Body of pancreas (tissue), 4 donors: ENCODE measurements around the gene PPFIA4. TPM values are rescaled to one million over a fixed set of nuclear protein-coding genes. Genes with fewer than 3 reads are reported as not detected.

Source experiments
- ATAC-seq: fragments of 150-250 bp; one replicate; pipeline ENCODE4 v1.9.1; 2016
- DNase-seq, 4 donors: peaks; one replicate each; pipeline ENCODE4 v3.0.0-alpha.2; 2019
- H3K27ac ChIP-seq, 4 donors: fragments of 200-600 bp; sonication (generic); 1 replicate in 3 of 4; 2 replicates in 1 of 4; pipeline versions ENCODE4 v1.5.1 to v1.6.1; 2016 to 2019; ENCODE audit warnings: mild to moderate bottlenecking in 1 of 4, mixed read lengths in 1 of 4, moderate library complexity in 1 of 4
- H3K27me3 ChIP-seq, 2 donors: fragments of 200-600 bp; sonication (generic); one replicate each; pipeline ENCODE4 v1.6.0; 2016; ENCODE audit warnings: mild to moderate bottlenecking in 1 of 2
- H3K36me3 ChIP-seq, 2 donors: fragments of 200-600 bp; sonication (generic); replicated peaks in 1 of 2; 2 replicates each; pipeline ENCODE4 v1.5.1; 2016; ENCODE audit warnings: low read depth in 2 of 2; ENCODE audit not compliant: insufficient read depth in 1 of 2
- H3K4me1 ChIP-seq: fragments of 200-600 bp; sonication (generic); one replicate; pipeline ENCODE4 v1.6.0; 2016
- H3K4me3 ChIP-seq, 2 donors: fragments of 200-600 bp; sonication (generic); 1 replicate in 1 of 2; 2 replicates in 1 of 2; pipeline ENCODE4 v1.5.1; 2016 to 2019
- H3K9me3 ChIP-seq, 3 donors: fragments of 200-600 bp; sonication (generic); 1 replicate in 2 of 3; 2 replicates in 1 of 3; pipeline ENCODE4 v1.5.1; 2016
- POLR2A ChIP-seq, 3 donors: fragments of 450-650 bp; IDR thresholded peaks; one replicate each; pipeline ENCODE4 v1.6.1; 2016; ENCODE audit warnings: antibody characterized with exemption in 3 of 3, mild to moderate bottlenecking in 2 of 3
- WGBS, 2 donors: methylation state at CpG; one replicate each; pipeline ENCODE4 v1.1.5; 2017; 5-methylcytosine and 5-hydroxymethylcytosine counted together
- intact Hi-C: fragments of 100-400 bp; cut with DNase I; formaldehyde crosslinking; loops from one replicate; pipeline ENCODE4 v1.15.1; 2023
- total RNA-seq, 2 donors: library from RNA; depleted of rRNA; stranded (reverse); fragments of >200 nt; gene quantifications; one replicate each; pipeline ENCODE4 v1.1.0, GENCODE V29; 2016
- TF ChIP-seq, protein P1 (sequence below), 7 experiments: fragments of 450-650 bp in 4 of 7; fragments of 200-600 bp in 3 of 7; sonication (generic) in 3 of 7; IDR thresholded peaks; one replicate each; pipeline ENCODE4 v1.5.1; 2016 to 2019; ENCODE audit warnings: antibody characterized with exemption in 7 of 7

PPFIA4 gene
- total RNA-seq, 2 donors from 2014 or later: not detected

DNA sequence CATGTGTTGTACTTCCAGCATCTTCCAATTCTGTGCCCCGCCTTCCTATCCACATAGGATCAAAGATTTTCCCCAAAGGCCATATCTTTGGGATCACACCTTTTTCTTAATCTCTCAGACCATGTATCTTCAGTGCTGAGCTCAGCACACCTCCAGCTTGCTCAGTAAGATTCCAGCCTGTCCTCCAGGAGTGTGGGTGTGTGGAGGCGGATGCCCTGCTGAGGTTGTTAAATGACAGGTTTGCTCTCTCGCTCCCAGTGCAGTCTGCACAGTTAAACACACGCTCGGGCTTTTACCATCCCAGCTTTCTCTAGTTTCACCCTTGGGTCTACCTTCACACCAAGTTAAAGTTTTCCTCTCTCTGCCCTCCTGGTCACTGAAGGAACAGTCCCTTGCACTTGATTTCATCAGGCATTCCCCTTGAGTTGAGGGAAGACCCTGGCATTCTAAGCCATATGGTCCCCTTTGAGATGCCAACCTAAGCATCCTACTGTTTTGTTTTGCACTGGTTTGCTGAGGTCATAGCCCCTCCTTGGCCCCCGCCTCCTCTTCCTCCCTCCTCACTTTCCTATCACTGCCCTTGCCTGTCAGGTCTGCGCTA, 45.8 kb downstream of the PPFIA4 start:
- ATAC-seq (no peak), DNase-seq (no peak)
- H3K27me3 ChIP-seq: peaks cover 0 to 12% of the 10 kb centered on the region in 2 donors
- TF ChIP-seq, protein P1, sequence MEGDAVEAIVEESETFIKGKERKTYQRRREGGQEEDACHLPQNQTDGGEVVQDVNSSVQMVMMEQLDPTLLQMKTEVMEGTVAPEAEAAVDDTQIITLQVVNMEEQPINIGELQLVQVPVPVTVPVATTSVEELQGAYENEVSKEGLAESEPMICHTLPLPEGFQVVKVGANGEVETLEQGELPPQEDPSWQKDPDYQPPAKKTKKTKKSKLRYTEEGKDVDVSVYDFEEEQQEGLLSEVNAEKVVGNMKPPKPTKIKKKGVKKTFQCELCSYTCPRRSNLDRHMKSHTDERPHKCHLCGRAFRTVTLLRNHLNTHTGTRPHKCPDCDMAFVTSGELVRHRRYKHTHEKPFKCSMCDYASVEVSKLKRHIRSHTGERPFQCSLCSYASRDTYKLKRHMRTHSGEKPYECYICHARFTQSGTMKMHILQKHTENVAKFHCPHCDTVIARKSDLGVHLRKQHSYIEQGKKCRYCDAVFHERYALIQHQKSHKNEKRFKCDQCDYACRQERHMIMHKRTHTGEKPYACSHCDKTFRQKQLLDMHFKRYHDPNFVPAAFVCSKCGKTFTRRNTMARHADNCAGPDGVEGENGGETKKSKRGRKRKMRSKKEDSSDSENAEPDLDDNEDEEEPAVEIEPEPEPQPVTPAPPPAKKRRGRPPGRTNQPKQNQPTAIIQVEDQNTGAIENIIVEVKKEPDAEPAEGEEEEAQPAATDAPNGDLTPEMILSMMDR (IDR thresholded peaks at IDR 0.05): no peak
- TF ChIP-seq POLR2A (IDR thresholded peaks at IDR 0.05): no peak
- peaks cover 20% of the 10 kb centered on the region for H3K4me1 ChIP-seq
- intact Hi-C loops: no loop called here
- WGBS, 2 donors: 68 to 80% methylated on average over 7 of the region's 7 CpGs
- no peaks in the 10 kb centered on the region for H3K9me3 ChIP-seq
- no peak overlapping the region for H3K4me3 ChIP-seq
- H3K27ac ChIP-seq: no peak overlapping the region
- H3K36me3 ChIP-seq: no peaks in the 10 kb centered on the region

DNA sequence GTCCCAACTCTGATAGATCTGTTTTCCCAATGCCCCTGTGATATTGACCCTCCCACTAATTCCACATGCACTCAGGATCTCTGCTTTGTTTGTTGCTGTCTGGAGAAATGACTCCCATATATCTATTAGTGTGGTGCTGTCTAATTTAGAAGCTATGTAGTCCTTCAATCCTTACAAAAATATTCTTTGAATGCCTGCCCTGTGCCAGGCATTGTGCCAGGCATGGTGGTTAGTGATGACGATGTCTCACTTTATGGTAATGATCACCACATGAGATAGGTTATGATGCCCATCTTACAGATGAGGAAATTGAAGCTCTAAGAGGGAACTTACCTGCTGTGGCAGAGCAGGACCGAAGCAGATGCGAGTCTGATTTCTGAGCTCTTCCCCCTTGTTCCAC, 46.6 kb downstream of the PPFIA4 start:
- TF ChIP-seq, protein P1 (IDR thresholded peaks at IDR 0.05): no peak
- TF ChIP-seq POLR2A (IDR thresholded peaks at IDR 0.05): no peak
- no peak overlapping the region for H3K4me3 ChIP-seq
- H3K27ac ChIP-seq: no peak overlapping the region
- H3K4me1 ChIP-seq: peaks cover 20% of the 10 kb centered on the region
- H3K27me3 ChIP-seq: peaks cover 0 to 13% of the 10 kb centered on the region in 2 donors
- intact Hi-C loops: no loop called here
- H3K9me3 ChIP-seq: no peaks in the 10 kb centered on the region
- H3K36me3 ChIP-seq: no peaks in the 10 kb centered on the region
- 61 to 64% methylated on average over 3 of the region's 3 CpGs for WGBS, 2 donors
- DNase-seq: no peak
- ATAC-seq: no peak

DNA sequence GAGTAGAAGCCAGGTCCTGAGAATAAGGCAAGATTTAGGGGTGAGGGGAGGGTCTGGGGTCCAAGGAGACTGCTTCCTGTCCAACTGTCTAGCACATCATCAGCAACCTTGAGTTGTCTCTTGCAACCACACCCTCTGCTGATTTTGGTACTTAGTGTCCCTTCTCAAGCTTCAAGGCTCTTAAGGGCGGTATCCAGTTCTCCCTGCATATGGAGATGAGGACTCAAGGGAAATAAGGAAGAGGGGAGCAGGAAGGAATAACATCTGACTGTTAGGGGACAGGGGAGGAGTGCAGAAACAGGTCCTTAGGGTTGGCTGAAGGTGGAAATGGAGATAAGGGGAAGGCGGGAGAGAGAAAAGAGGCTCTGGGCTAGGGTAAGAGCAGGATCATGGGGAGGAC, 47.2 kb downstream of the PPFIA4 start:
- no peak for DNase-seq
- Histone ChIP-seq H3K36me3 (no peaks in the 10 kb centered on the region), H3K9me3 (no peaks in the 10 kb centered on the region), H3K27me3 (peaks cover 0 to 17% of the 10 kb centered on the region in 2 donors), H3K27ac (no peak overlapping the region), H3K4me3 (no peak overlapping the region), H3K4me1 (peaks cover 20% of the 10 kb centered on the region)
- intact Hi-C loops: no loop called here
- WGBS, 2 donors: 83 to 87% methylated on average over 2 of the region's 2 CpGs
- ATAC-seq: no peak
- no peak for TF ChIP-seq POLR2A (IDR thresholded peaks at IDR 0.05)
- TF ChIP-seq, protein P1 (IDR thresholded peaks at IDR 0.05): no peak

DNA sequence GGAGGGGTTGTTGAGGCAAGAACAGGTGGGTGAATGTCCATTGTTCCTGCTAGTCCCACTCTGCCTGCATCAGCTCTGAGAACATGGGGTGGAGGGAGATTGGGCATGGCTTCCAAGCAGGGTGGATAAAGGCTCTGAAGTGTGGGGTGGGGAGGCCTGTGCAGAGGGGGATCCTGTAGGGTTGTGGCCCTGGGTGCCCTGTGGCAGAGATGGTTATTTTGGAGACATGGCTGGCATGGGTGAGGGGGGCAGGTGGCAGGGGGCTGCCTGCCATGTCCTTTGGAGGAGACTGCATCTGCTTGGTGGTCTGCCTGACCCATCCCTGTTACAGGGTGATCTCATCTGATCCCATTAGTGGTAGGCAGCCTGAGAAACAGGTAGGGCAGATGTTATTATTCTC, 48.3 kb downstream of the PPFIA4 start:
- TF ChIP-seq POLR2A (IDR thresholded peaks at IDR 0.05): no peak
- TF ChIP-seq, protein P1 (IDR thresholded peaks at IDR 0.05): no peak
- no peaks in the 10 kb centered on the region for H3K9me3 ChIP-seq

More for the DNA sequence above, 48.3 kb downstream of the PPFIA4 start:
- ATAC-seq (no peak), DNase-seq (no peak)
- H3K27me3 ChIP-seq: peaks cover 0 to 17% of the 10 kb centered on the region in 2 donors
- H3K36me3 ChIP-seq: no peaks in the 10 kb centered on the region
- no peak overlapping the region for H3K27ac ChIP-seq
- H3K4me3 ChIP-seq: no peak overlapping the region
- intact Hi-C loops: no loop called here
- peaks cover 12% of the 10 kb centered on the region for H3K4me1 ChIP-seq
